ENCODE measurements around the gene NPC1L1.

The NPC1L1 gene

GRCh38 chr7:44488955-44489354 lies 52.2 kb downstream of the NPC1L1 start:
- no peak for TF ChIP-seq GATA3 (IDR thresholded peaks at IDR 0.05; ENCODE audit: low read depth, low read length)
- TF ChIP-seq GATA2 (IDR thresholded peaks at IDR 0.05; ENCODE audit: low read depth, low read length) = no peak

GRCh38 chr7:44486693-44487092 lies 54.4 kb downstream of the NPC1L1 start:
- TF ChIP-seq GATA3 (IDR thresholded peaks at IDR 0.05; ENCODE audit: low read depth, low read length) = no peak
- TF ChIP-seq GATA2 (IDR thresholded peaks at IDR 0.05; ENCODE audit: low read depth, low read length) = no peak

GRCh38 chr7:44486001-44486400 lies 55.1 kb downstream of the NPC1L1 start:
- no peak for TF ChIP-seq GATA3 (IDR thresholded peaks at IDR 0.05; ENCODE audit: low read depth, low read length)
- no peak for TF ChIP-seq GATA2 (IDR thresholded peaks at IDR 0.05; ENCODE audit: low read depth, low read length)

DNA sequence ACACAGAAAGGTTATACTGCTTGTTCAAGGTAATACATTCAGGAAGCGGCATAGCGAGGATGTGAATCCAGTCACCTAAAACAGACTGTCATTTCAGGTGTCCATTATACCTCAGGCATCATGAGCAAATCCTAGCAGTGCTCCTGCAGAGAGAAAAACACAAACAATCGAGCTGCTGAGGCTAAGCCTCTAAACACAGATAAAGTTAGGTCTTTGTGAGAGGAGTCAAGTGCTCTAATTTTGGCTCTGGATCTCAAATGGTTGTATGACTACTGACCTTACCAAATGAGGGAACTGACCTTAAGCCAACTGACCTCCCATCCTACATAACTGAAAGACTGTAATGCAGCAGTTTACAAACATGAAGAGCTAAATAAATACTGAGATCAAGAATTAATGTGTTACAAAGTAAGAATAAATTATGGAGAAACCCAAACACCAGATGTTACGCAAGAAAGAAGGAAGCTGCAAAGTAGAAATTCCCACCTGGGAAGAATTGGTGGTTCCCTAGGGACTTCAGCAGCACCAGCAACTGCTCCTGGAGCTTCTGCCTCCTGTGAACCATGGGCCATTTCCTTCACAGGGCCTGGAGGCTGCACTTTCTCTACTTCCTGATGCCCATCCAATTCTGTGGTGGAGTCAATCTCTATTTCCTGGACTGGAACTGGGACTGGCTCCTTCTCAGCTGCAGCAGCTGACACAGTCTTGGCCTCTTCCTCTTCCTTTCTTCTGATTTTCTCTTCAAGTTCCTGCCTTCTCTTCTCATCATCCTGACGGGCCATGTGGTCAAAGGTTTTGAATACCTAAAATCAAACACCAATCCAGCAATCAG lies 56.4 kb downstream of the NPC1L1 start:
- no peak for TF ChIP-seq GATA2 (IDR thresholded peaks at IDR 0.05; ENCODE audit: low read depth, low read length)
- no peak for TF ChIP-seq GATA3 (IDR thresholded peaks at IDR 0.05; ENCODE audit: low read depth, low read length)

GRCh38 chr7:44482502-44483485 lies 58.3 kb downstream of the NPC1L1 start:
- TF ChIP-seq GATA3 (IDR thresholded peaks at IDR 0.05; ENCODE audit: low read depth, low read length) = no peak
- no peak for TF ChIP-seq GATA2 (IDR thresholded peaks at IDR 0.05; ENCODE audit: low read depth, low read length)

- no peak for TF ChIP-seq GATA2 (IDR thresholded peaks at IDR 0.05; ENCODE audit: low read depth, low read length)
- no peak for TF ChIP-seq GATA3 (IDR thresholded peaks at IDR 0.05; ENCODE audit: low read depth, low read length)
Observed at GRCh38 chr7:44477938-44478337, 63.2 kb downstream of the NPC1L1 start.

GRCh38 chr7:44477063-44477830 lies 63.9 kb downstream of the NPC1L1 start:
- TF ChIP-seq GATA2 (IDR thresholded peaks at IDR 0.05; ENCODE audit: low read depth, low read length) (no peak), GATA3 (IDR thresholded peaks at IDR 0.05; ENCODE audit: low read depth, low read length) (no peak)

GRCh38 chr7:44476313-44476712 lies 64.8 kb downstream of the NPC1L1 start:
- TF ChIP-seq GATA2 (IDR thresholded peaks at IDR 0.05; ENCODE audit: low read depth, low read length) (no peak), GATA3 (IDR thresholded peaks at IDR 0.05; ENCODE audit: low read depth, low read length) (no peak)

DNA sequence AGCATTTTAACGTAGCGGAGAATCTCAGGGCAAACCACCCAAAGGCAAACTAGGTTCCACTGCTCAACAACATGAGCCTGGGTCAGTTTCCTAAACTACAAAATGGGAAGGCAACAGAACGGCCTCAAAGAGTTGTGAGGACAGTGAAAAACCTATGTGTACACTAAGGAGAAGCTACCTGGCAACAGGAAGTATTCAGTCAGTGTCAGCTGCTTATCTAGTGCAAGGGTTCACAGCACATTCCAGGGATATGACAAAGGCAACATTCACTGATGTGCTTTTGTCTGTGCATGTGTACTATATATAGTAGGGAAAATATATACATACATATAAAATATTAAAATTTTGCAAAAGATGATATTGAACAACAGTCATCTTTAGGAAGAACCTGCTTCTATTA lies 67.8 kb downstream of the NPC1L1 start:
- no peak for TF ChIP-seq GATA2 (IDR thresholded peaks at IDR 0.05; ENCODE audit: low read depth, low read length)
- no peak for TF ChIP-seq GATA3 (IDR thresholded peaks at IDR 0.05; ENCODE audit: low read depth, low read length)

DNA sequence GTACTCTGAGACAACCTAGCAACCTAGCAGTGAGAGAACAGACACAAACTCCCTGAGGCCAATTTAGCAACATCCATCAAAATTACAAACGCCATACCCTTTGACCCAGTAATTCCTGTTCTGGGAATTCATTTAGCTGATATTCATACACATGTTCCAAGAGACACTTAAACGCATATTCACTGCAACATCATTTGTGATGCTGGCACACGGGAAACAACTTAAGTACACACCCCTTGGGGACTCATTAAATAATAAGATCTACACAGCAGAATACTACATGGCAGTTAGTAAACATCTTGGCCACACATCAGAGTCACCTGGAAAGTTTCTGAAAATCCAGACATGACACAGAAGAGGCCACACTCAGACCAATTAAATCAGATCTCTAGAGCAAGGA lies 68.3 kb downstream of the NPC1L1 start:
- no peak for TF ChIP-seq GATA3 (IDR thresholded peaks at IDR 0.05; ENCODE audit: low read depth, low read length)
- no peak for TF ChIP-seq GATA2 (IDR thresholded peaks at IDR 0.05; ENCODE audit: low read depth, low read length)

GRCh38 chr7:44471850-44472249 lies 69.3 kb downstream of the NPC1L1 start:
- TF ChIP-seq GATA2 (IDR thresholded peaks at IDR 0.05; ENCODE audit: low read depth, low read length) = no peak
- no peak for TF ChIP-seq GATA3 (IDR thresholded peaks at IDR 0.05; ENCODE audit: low read depth, low read length)

DNA sequence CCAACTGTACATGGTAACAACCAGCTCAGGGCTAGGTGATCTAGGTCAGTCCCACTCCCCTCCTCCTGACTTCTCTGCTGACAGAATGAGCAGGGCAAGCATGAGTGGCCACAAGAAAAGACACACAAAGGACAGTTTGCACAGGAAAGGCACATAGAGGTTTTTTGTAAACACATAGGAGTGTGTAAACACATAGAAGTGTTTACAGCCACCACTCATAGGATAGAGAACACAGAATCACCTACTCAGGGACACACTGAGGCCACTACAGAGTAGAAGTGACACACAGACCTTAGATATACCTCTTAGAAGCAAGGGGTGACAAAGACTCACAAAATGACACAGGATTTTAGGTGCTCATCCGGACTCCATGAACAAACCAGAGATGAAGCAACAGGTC lies 69.7 kb downstream of the NPC1L1 start:
- TF ChIP-seq GATA3 (IDR thresholded peaks at IDR 0.05; ENCODE audit: low read depth, low read length) = no peak
- TF ChIP-seq GATA2 (IDR thresholded peaks at IDR 0.05; ENCODE audit: low read depth, low read length) = no peak

GRCh38 chr7:44470628-44471245 lies 70.4 kb downstream of the NPC1L1 start:
- TF ChIP-seq GATA2 (IDR thresholded peaks at IDR 0.05; ENCODE audit: low read depth, low read length) (no peak), GATA3 (IDR thresholded peaks at IDR 0.05; ENCODE audit: low read depth, low read length) (no peak)
